ENCODE results near the gene RNF220. TPM values are rescaled to one million over a fixed set of nuclear protein-coding genes. Genes with fewer than 3 reads are reported as not detected.

RNF220 gene
- polyA plus RNA-seq, 1 donor from 2014 or later: 142 TPM

DNA sequence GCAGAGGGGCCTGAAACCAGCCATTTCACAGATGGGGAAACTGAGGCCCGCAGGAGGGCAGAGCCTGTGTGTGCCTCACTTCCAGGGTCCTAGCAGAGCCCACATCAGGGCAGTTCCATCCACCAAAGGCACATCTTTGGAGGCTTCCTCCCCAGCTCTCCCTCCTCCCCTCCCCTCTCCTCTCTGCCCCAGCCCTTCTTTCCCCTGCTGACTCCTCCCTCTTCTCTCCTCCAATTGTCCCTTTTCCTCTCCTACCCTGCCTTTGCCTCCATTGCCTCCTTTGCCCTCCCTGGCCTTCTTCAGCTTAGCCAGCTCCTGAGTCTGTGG lies 212.6 kb downstream of the RNF220 start:
- H2AFZ ChIP-seq (ENCODE audit: low read depth, low read length): no peak overlapping the region
- H4K20me1 ChIP-seq (ENCODE audit: insufficient read depth): no peaks in the 10 kb centered on the region
- H3K27me3 ChIP-seq (ENCODE audit: insufficient read depth, low read depth, low read length): peaks cover 34% of the 10 kb centered on the region
- TF ChIP-seq, protein P1, sequence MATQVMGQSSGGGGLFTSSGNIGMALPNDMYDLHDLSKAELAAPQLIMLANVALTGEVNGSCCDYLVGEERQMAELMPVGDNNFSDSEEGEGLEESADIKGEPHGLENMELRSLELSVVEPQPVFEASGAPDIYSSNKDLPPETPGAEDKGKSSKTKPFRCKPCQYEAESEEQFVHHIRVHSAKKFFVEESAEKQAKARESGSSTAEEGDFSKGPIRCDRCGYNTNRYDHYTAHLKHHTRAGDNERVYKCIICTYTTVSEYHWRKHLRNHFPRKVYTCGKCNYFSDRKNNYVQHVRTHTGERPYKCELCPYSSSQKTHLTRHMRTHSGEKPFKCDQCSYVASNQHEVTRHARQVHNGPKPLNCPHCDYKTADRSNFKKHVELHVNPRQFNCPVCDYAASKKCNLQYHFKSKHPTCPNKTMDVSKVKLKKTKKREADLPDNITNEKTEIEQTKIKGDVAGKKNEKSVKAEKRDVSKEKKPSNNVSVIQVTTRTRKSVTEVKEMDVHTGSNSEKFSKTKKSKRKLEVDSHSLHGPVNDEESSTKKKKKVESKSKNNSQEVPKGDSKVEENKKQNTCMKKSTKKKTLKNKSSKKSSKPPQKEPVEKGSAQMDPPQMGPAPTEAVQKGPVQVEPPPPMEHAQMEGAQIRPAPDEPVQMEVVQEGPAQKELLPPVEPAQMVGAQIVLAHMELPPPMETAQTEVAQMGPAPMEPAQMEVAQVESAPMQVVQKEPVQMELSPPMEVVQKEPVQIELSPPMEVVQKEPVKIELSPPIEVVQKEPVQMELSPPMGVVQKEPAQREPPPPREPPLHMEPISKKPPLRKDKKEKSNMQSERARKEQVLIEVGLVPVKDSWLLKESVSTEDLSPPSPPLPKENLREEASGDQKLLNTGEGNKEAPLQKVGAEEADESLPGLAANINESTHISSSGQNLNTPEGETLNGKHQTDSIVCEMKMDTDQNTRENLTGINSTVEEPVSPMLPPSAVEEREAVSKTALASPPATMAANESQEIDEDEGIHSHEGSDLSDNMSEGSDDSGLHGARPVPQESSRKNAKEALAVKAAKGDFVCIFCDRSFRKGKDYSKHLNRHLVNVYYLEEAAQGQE (IDR thresholded peaks at IDR 0.05; ENCODE audit: borderline replicate concordance): no peak
- TF ChIP-seq, protein P2, sequence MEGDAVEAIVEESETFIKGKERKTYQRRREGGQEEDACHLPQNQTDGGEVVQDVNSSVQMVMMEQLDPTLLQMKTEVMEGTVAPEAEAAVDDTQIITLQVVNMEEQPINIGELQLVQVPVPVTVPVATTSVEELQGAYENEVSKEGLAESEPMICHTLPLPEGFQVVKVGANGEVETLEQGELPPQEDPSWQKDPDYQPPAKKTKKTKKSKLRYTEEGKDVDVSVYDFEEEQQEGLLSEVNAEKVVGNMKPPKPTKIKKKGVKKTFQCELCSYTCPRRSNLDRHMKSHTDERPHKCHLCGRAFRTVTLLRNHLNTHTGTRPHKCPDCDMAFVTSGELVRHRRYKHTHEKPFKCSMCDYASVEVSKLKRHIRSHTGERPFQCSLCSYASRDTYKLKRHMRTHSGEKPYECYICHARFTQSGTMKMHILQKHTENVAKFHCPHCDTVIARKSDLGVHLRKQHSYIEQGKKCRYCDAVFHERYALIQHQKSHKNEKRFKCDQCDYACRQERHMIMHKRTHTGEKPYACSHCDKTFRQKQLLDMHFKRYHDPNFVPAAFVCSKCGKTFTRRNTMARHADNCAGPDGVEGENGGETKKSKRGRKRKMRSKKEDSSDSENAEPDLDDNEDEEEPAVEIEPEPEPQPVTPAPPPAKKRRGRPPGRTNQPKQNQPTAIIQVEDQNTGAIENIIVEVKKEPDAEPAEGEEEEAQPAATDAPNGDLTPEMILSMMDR (IDR thresholded peaks at IDR 0.05; ENCODE audit: poor library complexity, severe bottlenecking): no peak
- TF ChIP-seq EP300 (conservative IDR thresholded peaks at IDR 0.05; ENCODE audit: poor library complexity, severe bottlenecking) (no peak), RAD21 (conservative IDR thresholded peaks at IDR 0.05) (no peak), SMC3 (conservative IDR thresholded peaks at IDR 0.05; ENCODE audit: poor library complexity) (no peak), TAF1 (IDR thresholded peaks at IDR 0.05; ENCODE audit: low read depth) (no peak), EZH2 (IDR thresholded peaks at IDR 0.05; ENCODE audit: borderline replicate concordance, insufficient read depth, low read length, poor library complexity, severe bottlenecking) (no peak), POLR2AphosphoS5 (IDR thresholded peaks at IDR 0.05) (no peak), MXI1 (conservative IDR thresholded peaks at IDR 0.05; ENCODE audit: poor library complexity, severe bottlenecking) (no peak)
- no peak overlapping the region for H3K4me2 ChIP-seq (ENCODE audit: low read length)
- H3K9me2 ChIP-seq (ENCODE audit: insufficient read depth, low read length): no peaks in the 10 kb centered on the region
- H3K9me3 ChIP-seq (ENCODE audit: low read length): no peaks in the 10 kb centered on the region
- no peaks in the 10 kb centered on the region for H3K79me2 ChIP-seq (replicated peaks; ENCODE audit: insufficient read depth, low read length)
- H3K27ac ChIP-seq (ENCODE audit: low read length): no peak overlapping the region
- H3K36me3 ChIP-seq (ENCODE audit: insufficient read depth, low read length): no peaks in the 10 kb centered on the region
- no peak overlapping the region for H3K4me3 ChIP-seq (ENCODE audit: low read length)
- no peak overlapping the region for H3K9ac ChIP-seq (ENCODE audit: low read length)
- H3F3A ChIP-seq (ENCODE audit: insufficient read depth, low read length, poor library complexity, severe bottlenecking): no peaks in the 10 kb centered on the region

DNA sequence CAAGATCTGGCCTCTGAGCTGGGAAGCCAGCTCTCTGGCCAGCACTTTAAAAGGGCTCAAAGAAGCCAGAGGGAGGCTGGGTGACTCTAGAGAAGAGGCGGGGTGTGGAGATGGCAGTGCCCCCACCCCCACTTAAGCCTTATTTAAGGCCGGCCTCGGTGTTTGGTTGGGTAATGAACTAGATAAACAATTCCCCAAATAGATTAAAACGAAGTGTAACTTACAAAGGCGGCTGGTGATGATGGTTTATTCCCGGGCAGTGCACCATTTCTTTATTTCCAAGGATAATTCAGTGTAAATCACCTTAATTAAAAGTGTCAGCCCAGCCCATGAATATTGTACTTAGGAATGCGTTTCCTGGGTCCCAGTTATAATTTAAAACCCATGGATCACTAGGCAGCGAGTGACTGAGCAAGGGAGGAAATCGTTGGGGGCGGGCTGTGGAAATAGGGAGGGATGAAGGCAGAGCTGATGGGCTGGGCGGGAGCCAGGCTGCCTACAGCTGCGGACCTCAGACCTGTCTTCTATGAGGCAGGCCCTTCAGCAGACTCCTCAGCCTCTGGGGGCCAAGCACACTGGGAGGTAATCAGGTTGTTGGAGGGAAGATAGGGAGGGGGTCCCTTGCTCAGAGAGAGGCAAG lies 214.3 kb downstream of the RNF220 start:
- Histone ChIP-seq H4K20me1 (ENCODE audit: insufficient read depth) (no peaks in the 10 kb centered on the region), H3K9me2 (ENCODE audit: insufficient read depth, low read length) (no peaks in the 10 kb centered on the region), H2AFZ (ENCODE audit: low read depth, low read length) (no peak overlapping the region), H3K27me3 (ENCODE audit: insufficient read depth, low read depth, low read length) (peaks cover 34% of the 10 kb centered on the region), H3K9me3 (ENCODE audit: low read length) (no peaks in the 10 kb centered on the region), H3K4me2 (ENCODE audit: low read length) (no peak overlapping the region), H3K79me2 (replicated peaks; ENCODE audit: insufficient read depth, low read length) (no peaks in the 10 kb centered on the region), H3K36me3 (ENCODE audit: insufficient read depth, low read length) (no peaks in the 10 kb centered on the region), H3K9ac (ENCODE audit: low read length) (no peak overlapping the region), H3K27ac (ENCODE audit: low read length) (no peak overlapping the region), H3K4me3 (ENCODE audit: low read length) (no peak overlapping the region), H3F3A (ENCODE audit: insufficient read depth, low read length, poor library complexity, severe bottlenecking) (no peaks in the 10 kb centered on the region)
- no peak for TF ChIP-seq EP300 (conservative IDR thresholded peaks at IDR 0.05; ENCODE audit: poor library complexity, severe bottlenecking)
- TF ChIP-seq EZH2 (IDR thresholded peaks at IDR 0.05; ENCODE audit: borderline replicate concordance, insufficient read depth, low read length, poor library complexity, severe bottlenecking): no peak
- TF ChIP-seq, protein P1 (IDR thresholded peaks at IDR 0.05; ENCODE audit: borderline replicate concordance): no peak
- no peak for TF ChIP-seq SMC3 (conservative IDR thresholded peaks at IDR 0.05; ENCODE audit: poor library complexity)
- TF ChIP-seq, protein P2 (IDR thresholded peaks at IDR 0.05; ENCODE audit: poor library complexity, severe bottlenecking): no peak
- no peak for TF ChIP-seq MXI1 (conservative IDR thresholded peaks at IDR 0.05; ENCODE audit: poor library complexity, severe bottlenecking)
- no peak for TF ChIP-seq POLR2AphosphoS5 (IDR thresholded peaks at IDR 0.05)
- no peak for TF ChIP-seq TAF1 (IDR thresholded peaks at IDR 0.05; ENCODE audit: low read depth)
- TF ChIP-seq RAD21 (conservative IDR thresholded peaks at IDR 0.05): no peak
